Measurements from ENCODE around the gene GNG13.

GRCh38 chr16:760065-760464, 40.5 kb downstream of the GNG13 start:
- TF ChIP-seq, protein P1, sequence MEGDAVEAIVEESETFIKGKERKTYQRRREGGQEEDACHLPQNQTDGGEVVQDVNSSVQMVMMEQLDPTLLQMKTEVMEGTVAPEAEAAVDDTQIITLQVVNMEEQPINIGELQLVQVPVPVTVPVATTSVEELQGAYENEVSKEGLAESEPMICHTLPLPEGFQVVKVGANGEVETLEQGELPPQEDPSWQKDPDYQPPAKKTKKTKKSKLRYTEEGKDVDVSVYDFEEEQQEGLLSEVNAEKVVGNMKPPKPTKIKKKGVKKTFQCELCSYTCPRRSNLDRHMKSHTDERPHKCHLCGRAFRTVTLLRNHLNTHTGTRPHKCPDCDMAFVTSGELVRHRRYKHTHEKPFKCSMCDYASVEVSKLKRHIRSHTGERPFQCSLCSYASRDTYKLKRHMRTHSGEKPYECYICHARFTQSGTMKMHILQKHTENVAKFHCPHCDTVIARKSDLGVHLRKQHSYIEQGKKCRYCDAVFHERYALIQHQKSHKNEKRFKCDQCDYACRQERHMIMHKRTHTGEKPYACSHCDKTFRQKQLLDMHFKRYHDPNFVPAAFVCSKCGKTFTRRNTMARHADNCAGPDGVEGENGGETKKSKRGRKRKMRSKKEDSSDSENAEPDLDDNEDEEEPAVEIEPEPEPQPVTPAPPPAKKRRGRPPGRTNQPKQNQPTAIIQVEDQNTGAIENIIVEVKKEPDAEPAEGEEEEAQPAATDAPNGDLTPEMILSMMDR (conservative IDR thresholded peaks at IDR 0.05; ENCODE audit: low read depth, low read length), result no peak
- TF ChIP-seq EZH2phosphoT487 (IDR thresholded peaks at IDR 0.05; ENCODE audit: borderline replicate concordance, low read length), result no peak
- TF ChIP-seq EZH2 (IDR thresholded peaks at IDR 0.05; ENCODE audit: low read length, unreplicated experiment), result no peak

All from PC-3 (cell line).